ENCODE results near the gene DDX43. TPM values are rescaled to one million over a fixed set of nuclear protein-coding genes. Genes with fewer than 3 reads are reported as not detected.

DDX43 gene
- polyA plus RNA-seq, 1 of the 3 experiments (the other 2 are of a cell fraction): not detected

DNA sequence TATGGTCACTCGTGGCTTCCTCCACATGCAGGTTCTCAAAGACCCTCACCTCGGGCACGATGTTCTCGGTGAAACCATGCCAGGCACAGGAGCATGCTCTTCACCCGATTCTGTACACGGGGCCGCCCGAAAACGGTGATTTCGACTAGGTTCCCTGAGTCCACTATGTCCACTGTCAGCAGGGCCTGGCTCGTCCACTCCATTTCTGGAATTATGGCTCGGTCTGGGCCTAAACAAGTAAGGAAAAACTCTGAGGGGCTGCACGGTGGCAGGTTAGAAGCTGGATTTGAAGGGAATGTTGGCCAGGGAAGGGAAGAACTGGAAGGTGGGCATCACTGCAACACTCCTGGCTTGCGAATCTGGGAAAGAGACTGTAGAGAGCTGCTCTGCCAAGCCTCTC, 25.5 kb upstream of the DDX43 start:
- Histone ChIP-seq H3K4me2 (no peak overlapping the region), H3K9me2 (no peaks in the 10 kb centered on the region), H3K9ac (no peak overlapping the region), H3K4me3 (ENCODE audit: low read depth in 2 of 2, low read length in 1 of 2) (no peak overlapping the region), H3K36me3 (replicated peaks in 1 of 2; ENCODE audit: control insufficient read depth in 1 of 2, insufficient read depth in 2 of 2, low read length in 1 of 2) (no peaks in the 10 kb centered on the region), H3K27ac (ENCODE audit: low read depth in 2 of 2, low read length in 1 of 2) (no peak overlapping the region), H3K9me3 (no peaks in the 10 kb centered on the region), H3K27me3 (ENCODE audit: insufficient read depth) (no peaks in the 10 kb centered on the region), H4K20me1 (ENCODE audit: insufficient read depth) (no peaks in the 10 kb centered on the region), H2AFZ (ENCODE audit: low read depth) (no peak overlapping the region), H3K79me2 (ENCODE audit: insufficient read depth) (no peaks in the 10 kb centered on the region), H3F3A (replicated peaks; ENCODE audit: insufficient read depth) (no peaks in the 10 kb centered on the region), H3K4me1 (ENCODE audit: control insufficient read depth in 1 of 2, insufficient read depth in 2 of 2, low read depth in 1 of 2, low read length in 1 of 2) (no peaks in the 10 kb centered on the region)
- TF ChIP-seq, protein P1, sequence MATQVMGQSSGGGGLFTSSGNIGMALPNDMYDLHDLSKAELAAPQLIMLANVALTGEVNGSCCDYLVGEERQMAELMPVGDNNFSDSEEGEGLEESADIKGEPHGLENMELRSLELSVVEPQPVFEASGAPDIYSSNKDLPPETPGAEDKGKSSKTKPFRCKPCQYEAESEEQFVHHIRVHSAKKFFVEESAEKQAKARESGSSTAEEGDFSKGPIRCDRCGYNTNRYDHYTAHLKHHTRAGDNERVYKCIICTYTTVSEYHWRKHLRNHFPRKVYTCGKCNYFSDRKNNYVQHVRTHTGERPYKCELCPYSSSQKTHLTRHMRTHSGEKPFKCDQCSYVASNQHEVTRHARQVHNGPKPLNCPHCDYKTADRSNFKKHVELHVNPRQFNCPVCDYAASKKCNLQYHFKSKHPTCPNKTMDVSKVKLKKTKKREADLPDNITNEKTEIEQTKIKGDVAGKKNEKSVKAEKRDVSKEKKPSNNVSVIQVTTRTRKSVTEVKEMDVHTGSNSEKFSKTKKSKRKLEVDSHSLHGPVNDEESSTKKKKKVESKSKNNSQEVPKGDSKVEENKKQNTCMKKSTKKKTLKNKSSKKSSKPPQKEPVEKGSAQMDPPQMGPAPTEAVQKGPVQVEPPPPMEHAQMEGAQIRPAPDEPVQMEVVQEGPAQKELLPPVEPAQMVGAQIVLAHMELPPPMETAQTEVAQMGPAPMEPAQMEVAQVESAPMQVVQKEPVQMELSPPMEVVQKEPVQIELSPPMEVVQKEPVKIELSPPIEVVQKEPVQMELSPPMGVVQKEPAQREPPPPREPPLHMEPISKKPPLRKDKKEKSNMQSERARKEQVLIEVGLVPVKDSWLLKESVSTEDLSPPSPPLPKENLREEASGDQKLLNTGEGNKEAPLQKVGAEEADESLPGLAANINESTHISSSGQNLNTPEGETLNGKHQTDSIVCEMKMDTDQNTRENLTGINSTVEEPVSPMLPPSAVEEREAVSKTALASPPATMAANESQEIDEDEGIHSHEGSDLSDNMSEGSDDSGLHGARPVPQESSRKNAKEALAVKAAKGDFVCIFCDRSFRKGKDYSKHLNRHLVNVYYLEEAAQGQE (IDR thresholded peaks at IDR 0.05; ENCODE audit: low read depth, low read length): no peak
- TF ChIP-seq EP300 (IDR thresholded peaks at IDR 0.05; ENCODE audit: borderline replicate concordance in 1 of 2, low read depth in 1 of 2, low read length in 1 of 2) (no peak), RAD21 (IDR thresholded peaks at IDR 0.05; ENCODE audit: low read length) (no peak), CHD2 (IDR thresholded peaks at IDR 0.05; ENCODE audit: low read length, partially characterized antibody) (no peak), TAF1 (IDR thresholded peaks at IDR 0.05; ENCODE audit: borderline replicate concordance, low read depth, low read length) (no peak), SMC3 (IDR thresholded peaks at IDR 0.05; ENCODE audit: low read depth, low read length) (no peak), GATA2 (CRISPR knock-in tag; IDR thresholded peaks at IDR 0.05) (no peak), POLR2AphosphoS5 (IDR thresholded peaks at IDR 0.05; ENCODE audit: low read depth, low read length) (no peak), SIN3A (IDR thresholded peaks at IDR 0.05; ENCODE audit: borderline replicate concordance, low read depth, low read length) (no peak)
- TF ChIP-seq, protein P2, sequence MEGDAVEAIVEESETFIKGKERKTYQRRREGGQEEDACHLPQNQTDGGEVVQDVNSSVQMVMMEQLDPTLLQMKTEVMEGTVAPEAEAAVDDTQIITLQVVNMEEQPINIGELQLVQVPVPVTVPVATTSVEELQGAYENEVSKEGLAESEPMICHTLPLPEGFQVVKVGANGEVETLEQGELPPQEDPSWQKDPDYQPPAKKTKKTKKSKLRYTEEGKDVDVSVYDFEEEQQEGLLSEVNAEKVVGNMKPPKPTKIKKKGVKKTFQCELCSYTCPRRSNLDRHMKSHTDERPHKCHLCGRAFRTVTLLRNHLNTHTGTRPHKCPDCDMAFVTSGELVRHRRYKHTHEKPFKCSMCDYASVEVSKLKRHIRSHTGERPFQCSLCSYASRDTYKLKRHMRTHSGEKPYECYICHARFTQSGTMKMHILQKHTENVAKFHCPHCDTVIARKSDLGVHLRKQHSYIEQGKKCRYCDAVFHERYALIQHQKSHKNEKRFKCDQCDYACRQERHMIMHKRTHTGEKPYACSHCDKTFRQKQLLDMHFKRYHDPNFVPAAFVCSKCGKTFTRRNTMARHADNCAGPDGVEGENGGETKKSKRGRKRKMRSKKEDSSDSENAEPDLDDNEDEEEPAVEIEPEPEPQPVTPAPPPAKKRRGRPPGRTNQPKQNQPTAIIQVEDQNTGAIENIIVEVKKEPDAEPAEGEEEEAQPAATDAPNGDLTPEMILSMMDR (IDR thresholded peaks at IDR 0.05): no peak
- TF ChIP-seq, protein P3, sequence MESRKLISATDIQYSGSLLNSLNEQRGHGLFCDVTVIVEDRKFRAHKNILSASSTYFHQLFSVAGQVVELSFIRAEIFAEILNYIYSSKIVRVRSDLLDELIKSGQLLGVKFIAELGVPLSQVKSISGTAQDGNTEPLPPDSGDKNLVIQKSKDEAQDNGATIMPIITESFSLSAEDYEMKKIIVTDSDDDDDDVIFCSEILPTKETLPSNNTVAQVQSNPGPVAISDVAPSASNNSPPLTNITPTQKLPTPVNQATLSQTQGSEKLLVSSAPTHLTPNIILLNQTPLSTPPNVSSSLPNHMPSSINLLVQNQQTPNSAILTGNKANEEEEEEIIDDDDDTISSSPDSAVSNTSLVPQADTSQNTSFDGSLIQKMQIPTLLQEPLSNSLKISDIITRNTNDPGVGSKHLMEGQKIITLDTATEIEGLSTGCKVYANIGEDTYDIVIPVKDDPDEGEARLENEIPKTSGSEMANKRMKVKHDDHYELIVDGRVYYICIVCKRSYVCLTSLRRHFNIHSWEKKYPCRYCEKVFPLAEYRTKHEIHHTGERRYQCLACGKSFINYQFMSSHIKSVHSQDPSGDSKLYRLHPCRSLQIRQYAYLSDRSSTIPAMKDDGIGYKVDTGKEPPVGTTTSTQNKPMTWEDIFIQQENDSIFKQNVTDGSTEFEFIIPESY (IDR thresholded peaks at IDR 0.05; ENCODE audit: borderline replicate concordance, low read depth): no peak
- TF ChIP-seq, protein P4, sequence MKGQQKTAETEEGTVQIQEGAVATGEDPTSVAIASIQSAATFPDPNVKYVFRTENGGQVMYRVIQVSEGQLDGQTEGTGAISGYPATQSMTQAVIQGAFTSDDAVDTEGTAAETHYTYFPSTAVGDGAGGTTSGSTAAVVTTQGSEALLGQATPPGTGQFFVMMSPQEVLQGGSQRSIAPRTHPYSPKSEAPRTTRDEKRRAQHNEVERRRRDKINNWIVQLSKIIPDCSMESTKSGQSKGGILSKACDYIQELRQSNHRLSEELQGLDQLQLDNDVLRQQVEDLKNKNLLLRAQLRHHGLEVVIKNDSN (IDR thresholded peaks at IDR 0.05; ENCODE audit: borderline replicate concordance, low read depth): no peak
- no peak for DNase-seq
- ChIA-PET CTCF (interaction anchor here (0.7 kb wide), 1 partner anchor 435 kb away, joined by 3 read pairs; no protein-coding TSS in a partner anchor), POLR2A (no interaction called here)
- 72% methylated on average over 13 of the region's 14 CpGs for WGBS (ENCODE audit: low lambda C conversion rate)
